ENCODE results near the gene RAPGEF3.
A peak's percentile ranks its signal among the peaks of the same experiment; 100 is the strongest.

RAPGEF3 gene

DNA sequence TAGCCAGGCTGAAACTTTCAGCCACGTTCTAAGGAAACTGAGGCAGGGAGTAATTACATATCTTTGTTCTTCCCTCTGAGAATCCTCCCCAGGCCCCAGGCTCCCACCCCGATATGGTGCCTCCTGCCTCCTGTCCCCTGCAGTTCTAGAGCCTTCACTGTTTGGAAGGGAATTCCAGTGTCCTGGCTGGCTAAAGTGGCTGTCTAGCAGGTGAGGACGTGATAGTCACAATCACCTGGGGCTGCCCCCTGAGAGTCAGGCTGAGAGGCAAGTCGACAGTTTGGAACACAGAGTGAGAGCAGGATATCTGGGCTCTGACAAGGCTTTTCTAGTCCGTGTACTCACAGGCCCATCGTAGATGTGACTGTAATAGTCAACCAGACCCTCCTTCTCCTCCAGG, 46.5 kb downstream of the RAPGEF3 start:
- Histone ChIP-seq H3K27ac (ENCODE audit: low read depth in 2 of 2, low read length in 2 of 2) (no peak overlapping the region), H3K4me1 (ENCODE audit: control insufficient read depth in 2 of 2, insufficient read depth in 2 of 2, low read length in 2 of 2) (peaks cover 15 to 16% of the 10 kb centered on the region in 2 donors), H3K27me3 (ENCODE audit: control insufficient read depth in 2 of 2, insufficient read depth in 2 of 2, low read length in 2 of 2) (no peaks in the 10 kb centered on the region), H3K36me3 (ENCODE audit: control insufficient read depth in 2 of 2, insufficient read depth in 2 of 2, low read length in 2 of 2) (no peaks in the 10 kb centered on the region), H3K9ac (ENCODE audit: low read depth in 1 of 2, low read length in 2 of 2) (no peak overlapping the region), H3K4me3 (ENCODE audit: low read length in 2 of 2) (no peak overlapping the region), H3K9me3 (ENCODE audit: control insufficient read depth in 2 of 2, low read length in 2 of 2) (no peaks in the 10 kb centered on the region)

DNA sequence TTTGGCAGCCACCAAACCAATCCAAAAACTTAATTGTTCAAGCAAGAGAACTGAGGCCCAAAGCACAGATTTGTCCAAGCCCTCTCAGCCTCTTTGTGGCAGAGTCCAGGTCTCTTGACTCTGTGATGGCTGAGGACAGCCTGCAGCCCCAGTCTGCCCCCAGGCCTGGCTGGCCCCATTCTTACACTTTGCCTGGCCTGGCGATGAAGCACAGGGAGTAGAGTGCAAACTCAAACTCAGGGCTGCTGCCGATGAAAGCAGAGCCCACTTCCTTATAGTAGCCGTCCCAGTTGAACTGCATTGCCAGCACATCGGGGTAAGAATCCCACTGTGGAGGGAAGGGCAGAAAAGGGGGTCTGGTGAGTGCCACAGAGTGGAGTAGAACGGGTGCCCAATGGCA, 47.2 kb downstream of the RAPGEF3 start:
- Histone ChIP-seq H3K27me3 (ENCODE audit: control insufficient read depth in 2 of 2, insufficient read depth in 2 of 2, low read length in 2 of 2) (no peaks in the 10 kb centered on the region), H3K9me3 (ENCODE audit: control insufficient read depth in 2 of 2, low read length in 2 of 2) (no peaks in the 10 kb centered on the region), H3K27ac (ENCODE audit: low read depth in 2 of 2, low read length in 2 of 2) (no peak overlapping the region), H3K4me3 (ENCODE audit: low read length in 2 of 2) (no peak overlapping the region), H3K9ac (ENCODE audit: low read depth in 1 of 2, low read length in 2 of 2) (no peak overlapping the region), H3K36me3 (ENCODE audit: control insufficient read depth in 2 of 2, insufficient read depth in 2 of 2, low read length in 2 of 2) (no peaks in the 10 kb centered on the region), H3K4me1 (ENCODE audit: control insufficient read depth in 2 of 2, insufficient read depth in 2 of 2, low read length in 2 of 2) (peaks cover 13 to 14% of the 10 kb centered on the region in 2 donors)

DNA sequence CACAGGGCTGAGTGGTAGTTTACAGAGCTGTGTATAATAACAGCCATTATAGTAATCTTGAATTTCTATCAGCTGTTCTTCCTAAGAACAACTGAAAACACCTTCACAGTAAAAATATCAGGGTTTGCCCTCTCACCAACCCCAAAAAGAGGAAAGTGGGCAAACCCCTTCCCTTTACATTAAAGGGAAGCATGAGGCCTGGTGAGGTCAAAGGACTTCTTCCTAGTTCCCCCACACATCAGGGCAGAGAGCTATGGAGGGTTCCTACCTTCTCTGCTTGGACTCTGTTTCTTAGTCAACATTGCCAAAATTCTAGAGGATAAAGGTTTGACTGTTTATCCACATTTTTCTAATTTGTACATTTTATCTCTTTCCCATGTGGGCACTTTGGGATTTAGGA, 48.4 kb downstream of the RAPGEF3 start:
- Histone ChIP-seq H3K27ac (ENCODE audit: low read depth in 2 of 2, low read length in 2 of 2) (no peak overlapping the region), H3K27me3 (ENCODE audit: control insufficient read depth in 2 of 2, insufficient read depth in 2 of 2, low read length in 2 of 2) (no peaks in the 10 kb centered on the region), H3K9ac (ENCODE audit: low read depth in 1 of 2, low read length in 2 of 2) (no peak overlapping the region), H3K4me1 (ENCODE audit: control insufficient read depth in 2 of 2, insufficient read depth in 2 of 2, low read length in 2 of 2) (peaks cover 8 to 20% of the 10 kb centered on the region in 2 donors), H3K9me3 (ENCODE audit: control insufficient read depth in 2 of 2, low read length in 2 of 2) (no peaks in the 10 kb centered on the region), H3K4me3 (ENCODE audit: low read length in 2 of 2) (no peak overlapping the region), H3K36me3 (ENCODE audit: control insufficient read depth in 2 of 2, insufficient read depth in 2 of 2, low read length in 2 of 2) (no peaks in the 10 kb centered on the region)

DNA sequence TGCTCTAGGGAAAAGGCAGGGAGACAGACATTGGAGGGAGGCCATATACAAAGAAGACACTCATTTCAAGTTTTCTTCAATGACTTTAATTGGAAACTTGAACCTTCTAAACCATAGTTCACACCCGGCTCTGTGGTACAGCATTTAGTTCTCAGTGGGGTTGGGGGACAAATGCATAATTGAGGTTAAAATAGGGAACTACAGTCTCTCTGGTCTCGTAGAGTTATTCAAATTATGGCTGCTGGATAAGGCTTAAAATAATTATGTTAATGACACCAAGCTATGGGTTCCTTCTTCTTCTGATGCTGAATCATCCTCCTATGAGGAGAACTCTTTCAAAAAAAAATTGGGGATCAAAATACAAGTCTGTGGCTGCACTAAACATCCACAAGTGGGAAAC, 49.0 kb downstream of the RAPGEF3 start:
- Histone ChIP-seq H3K9ac (ENCODE audit: low read depth in 1 of 2, low read length in 2 of 2) (no peak overlapping the region), H3K9me3 (ENCODE audit: control insufficient read depth in 2 of 2, low read length in 2 of 2) (no peaks in the 10 kb centered on the region), H3K4me1 (ENCODE audit: control insufficient read depth in 2 of 2, insufficient read depth in 2 of 2, low read length in 2 of 2) (peaks cover 11 to 19% of the 10 kb centered on the region in 2 donors), H3K4me3 (ENCODE audit: low read length in 2 of 2) (no peak overlapping the region), H3K27ac (ENCODE audit: low read depth in 2 of 2, low read length in 2 of 2) (no peak overlapping the region), H3K36me3 (ENCODE audit: control insufficient read depth in 2 of 2, insufficient read depth in 2 of 2, low read length in 2 of 2) (no peaks in the 10 kb centered on the region), H3K27me3 (ENCODE audit: control insufficient read depth in 2 of 2, insufficient read depth in 2 of 2, low read length in 2 of 2) (no peaks in the 10 kb centered on the region)

DNA sequence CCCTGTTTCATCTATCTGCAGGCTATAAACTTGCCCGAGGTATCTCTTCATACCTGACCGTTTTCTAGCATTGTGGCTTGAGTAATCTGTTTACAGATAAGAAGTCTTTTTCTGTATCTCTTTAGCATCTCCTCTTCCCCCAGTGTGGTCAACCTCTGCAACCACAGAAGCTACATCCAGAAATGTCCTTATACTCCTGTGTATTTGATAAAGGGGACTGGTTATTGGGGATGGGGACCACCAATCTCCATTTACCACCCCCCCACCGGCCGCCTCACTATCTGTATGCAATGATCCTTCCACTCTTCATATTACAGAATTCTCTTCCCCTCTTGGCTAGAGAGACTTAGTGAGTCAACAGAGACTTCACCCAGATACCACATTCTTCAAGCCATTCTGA, 49.4 kb downstream of the RAPGEF3 start:
- no peak overlapping the region for H3K4me3 ChIP-seq (ENCODE audit: low read length in 2 of 2)
- H3K27ac ChIP-seq (ENCODE audit: low read depth in 2 of 2, low read length in 2 of 2): no peak overlapping the region
- peaks cover 11 to 19% of the 10 kb centered on the region in 2 donors for H3K4me1 ChIP-seq (ENCODE audit: control insufficient read depth in 2 of 2, insufficient read depth in 2 of 2, low read length in 2 of 2)
- no peak overlapping the region for H3K9ac ChIP-seq (ENCODE audit: low read depth in 1 of 2, low read length in 2 of 2)
- H3K27me3 ChIP-seq (ENCODE audit: control insufficient read depth in 2 of 2, insufficient read depth in 2 of 2, low read length in 2 of 2): no peaks in the 10 kb centered on the region
- no peaks in the 10 kb centered on the region for H3K36me3 ChIP-seq (ENCODE audit: control insufficient read depth in 2 of 2, insufficient read depth in 2 of 2, low read length in 2 of 2)
- no peaks in the 10 kb centered on the region for H3K9me3 ChIP-seq (ENCODE audit: control insufficient read depth in 2 of 2, low read length in 2 of 2)

DNA sequence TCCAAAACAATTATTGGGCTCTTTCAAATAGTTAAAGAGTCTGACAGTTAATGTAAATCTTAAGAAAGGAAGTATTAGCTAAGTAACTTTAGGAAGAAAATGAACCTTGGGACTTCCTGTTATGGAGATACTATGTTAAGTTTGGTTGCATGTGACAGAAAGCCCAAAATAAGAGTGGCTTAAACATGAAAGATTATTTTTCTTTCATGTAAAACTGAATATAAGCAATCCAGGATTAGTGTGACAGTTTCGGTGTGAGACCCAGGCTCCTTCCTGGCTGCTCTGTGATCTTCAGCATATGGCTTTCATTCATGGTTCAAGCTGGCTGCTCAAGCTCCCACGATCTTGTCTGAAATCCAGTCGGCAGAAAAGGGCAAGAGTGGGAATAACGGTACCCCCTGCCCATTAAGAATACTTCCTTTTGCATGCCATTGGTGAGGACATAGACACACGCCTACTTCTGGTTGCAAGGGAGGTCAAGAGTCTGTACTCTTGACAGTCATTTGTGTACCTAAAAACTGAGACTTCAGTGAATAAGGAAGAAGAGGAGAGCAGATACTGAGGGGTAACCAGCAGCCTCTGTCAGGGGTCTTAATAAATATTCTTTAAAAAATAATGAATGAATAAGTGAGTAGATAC, 50.7 kb downstream of the RAPGEF3 start:
- Histone ChIP-seq H3K9me3 (ENCODE audit: control insufficient read depth in 2 of 2, low read length in 2 of 2) (no peaks in the 10 kb centered on the region), H3K27me3 (ENCODE audit: control insufficient read depth in 2 of 2, insufficient read depth in 2 of 2, low read length in 2 of 2) (no peaks in the 10 kb centered on the region), H3K27ac (ENCODE audit: low read depth in 2 of 2, low read length in 2 of 2) (no peak overlapping the region), H3K4me1 (ENCODE audit: control insufficient read depth in 2 of 2, insufficient read depth in 2 of 2, low read length in 2 of 2) (peaks cover 11 to 19% of the 10 kb centered on the region in 2 donors), H3K36me3 (ENCODE audit: control insufficient read depth in 2 of 2, insufficient read depth in 2 of 2, low read length in 2 of 2) (no peaks in the 10 kb centered on the region), H3K9ac (ENCODE audit: low read depth in 1 of 2, low read length in 2 of 2) (no peak overlapping the region), H3K4me3 (ENCODE audit: low read length in 2 of 2) (no peak overlapping the region)

DNA sequence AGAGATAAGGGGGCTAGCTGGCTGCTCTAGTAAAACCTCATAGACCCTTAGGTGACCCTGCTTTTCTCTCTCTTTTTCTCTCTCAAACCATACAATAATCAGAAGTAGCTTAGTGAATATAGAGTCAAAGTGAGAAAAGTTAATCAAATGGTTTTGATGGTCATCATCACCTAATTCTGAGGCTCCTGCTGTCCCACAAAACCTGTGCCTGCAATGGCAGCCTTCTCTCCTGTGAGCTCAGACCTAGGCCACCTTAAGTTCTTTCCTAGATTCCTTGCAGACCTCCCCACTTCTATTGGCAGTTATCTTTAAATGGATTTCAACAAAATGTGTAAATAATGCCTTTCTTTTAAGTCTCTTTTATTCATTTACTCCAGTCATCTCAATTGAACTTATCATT, 51.3 kb downstream of the RAPGEF3 start:
- Histone ChIP-seq H3K9me3 (ENCODE audit: control insufficient read depth in 2 of 2, low read length in 2 of 2) (no peaks in the 10 kb centered on the region), H3K27ac (ENCODE audit: low read depth in 2 of 2, low read length in 2 of 2) (no peak overlapping the region), H3K27me3 (ENCODE audit: control insufficient read depth in 2 of 2, insufficient read depth in 2 of 2, low read length in 2 of 2) (no peaks in the 10 kb centered on the region), H3K9ac (ENCODE audit: low read depth in 1 of 2, low read length in 2 of 2) (no peak overlapping the region), H3K36me3 (ENCODE audit: control insufficient read depth in 2 of 2, insufficient read depth in 2 of 2, low read length in 2 of 2) (no peaks in the 10 kb centered on the region), H3K4me3 (ENCODE audit: low read length in 2 of 2) (no peak overlapping the region), H3K4me1 (ENCODE audit: control insufficient read depth in 2 of 2, insufficient read depth in 2 of 2, low read length in 2 of 2) (peaks cover 11 to 19% of the 10 kb centered on the region in 2 donors)

DNA sequence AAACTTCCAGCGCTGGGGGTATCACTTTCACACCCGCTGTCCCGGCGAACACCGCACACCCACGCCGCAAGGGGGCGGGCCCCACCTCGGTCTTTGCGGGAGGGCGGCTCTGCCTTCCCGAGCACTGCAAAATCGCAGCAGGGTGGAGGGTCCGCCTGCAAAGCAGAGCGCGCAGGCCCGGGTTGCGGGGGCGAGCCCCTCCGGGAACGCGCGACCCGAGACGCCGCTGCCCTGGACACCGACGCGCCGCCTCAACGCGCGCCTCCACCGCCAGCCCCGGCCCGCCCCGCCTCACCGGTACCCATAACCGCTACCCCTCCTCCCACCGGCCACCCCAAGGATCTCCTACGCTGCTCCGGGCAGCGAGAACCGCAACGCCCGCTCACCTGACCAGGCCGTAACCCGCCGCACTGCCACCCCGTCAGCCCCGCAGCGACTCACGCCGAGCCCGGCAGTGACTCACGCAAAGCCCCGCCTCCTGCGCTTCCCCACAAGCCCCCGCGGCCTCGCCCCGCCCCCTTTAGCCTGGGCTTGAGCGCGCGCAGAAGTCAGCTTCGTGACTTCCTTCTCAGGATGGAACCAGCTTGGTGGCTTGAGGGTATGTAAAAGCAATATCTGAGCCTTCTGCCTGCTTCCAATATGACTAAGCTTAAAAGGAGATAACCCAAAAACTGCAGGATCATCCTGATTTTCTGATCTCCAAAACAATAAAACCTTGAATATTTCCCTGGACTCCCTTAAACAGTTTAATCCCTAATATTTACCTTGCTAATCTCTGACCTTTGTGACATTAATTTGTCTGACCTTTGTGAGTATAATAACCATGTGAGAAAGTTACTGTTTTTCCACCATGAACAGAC, 52.9 kb downstream of the RAPGEF3 start, which contains the start of gene RPAP3:
RPAP3 (minus strand) TSS at position 465 of the 860 bp plus-strand sequence. CDS start 3,190 bp downstream, outside the sequence.
- no peaks in the 10 kb centered on the region for H3K27me3 ChIP-seq (ENCODE audit: control insufficient read depth in 2 of 2, insufficient read depth in 2 of 2, low read length in 2 of 2)
- no peaks in the 10 kb centered on the region for H3K9me3 ChIP-seq (ENCODE audit: control insufficient read depth in 2 of 2, low read length in 2 of 2)
- peak within 1 kb of the TSS; percentile 84 for H3K9ac ChIP-seq (ENCODE audit: low read depth in 1 of 2, low read length in 2 of 2)
- peak within 1 kb of the TSS; percentile 82 to 89 for H3K4me3 ChIP-seq (ENCODE audit: low read length in 2 of 2)
- peak within 1 kb of the TSS; percentile 88 for H3K27ac ChIP-seq (ENCODE audit: low read depth in 2 of 2, low read length in 2 of 2)
- H3K4me1 ChIP-seq (ENCODE audit: control insufficient read depth in 2 of 2, insufficient read depth in 2 of 2, low read length in 2 of 2): peaks cover 11 to 19% of the 10 kb centered on the region in 2 donors
- H3K36me3 ChIP-seq (ENCODE audit: control insufficient read depth in 2 of 2, insufficient read depth in 2 of 2, low read length in 2 of 2): peaks cover under 1 to 1% of the 10 kb centered on the region in 2 donors

DNA sequence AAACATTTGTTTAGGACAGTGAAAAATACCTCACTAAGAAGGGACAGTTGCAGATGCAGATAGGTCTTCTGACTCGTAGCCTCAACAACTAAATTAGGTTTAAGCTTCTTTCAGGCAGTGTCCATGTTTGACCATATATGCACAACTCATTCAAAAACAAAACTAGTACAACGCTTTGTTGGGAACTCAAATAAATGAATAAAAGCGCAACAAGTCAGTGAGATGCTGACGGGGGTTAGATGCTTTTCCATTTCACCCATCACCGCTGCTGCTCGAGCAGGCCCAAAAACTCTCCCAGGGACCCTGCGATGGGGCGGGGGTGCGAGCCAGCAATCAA, 53.5 kb downstream of the RAPGEF3 start:
- Histone ChIP-seq H3K4me1 (ENCODE audit: control insufficient read depth in 2 of 2, insufficient read depth in 2 of 2, low read length in 2 of 2) (peaks cover 11 to 19% of the 10 kb centered on the region in 2 donors), H3K9ac (ENCODE audit: low read depth in 1 of 2, low read length in 2 of 2) (peak overlapping the region; percentile 64 to 84), H3K4me3 (ENCODE audit: low read length in 2 of 2) (peak overlapping the region; percentile 82 to 89), H3K27ac (ENCODE audit: low read depth in 2 of 2, low read length in 2 of 2) (peak overlapping the region in 1 of 2 donors; percentile 88), H3K27me3 (ENCODE audit: control insufficient read depth in 2 of 2, insufficient read depth in 2 of 2, low read length in 2 of 2) (no peaks in the 10 kb centered on the region), H3K9me3 (ENCODE audit: control insufficient read depth in 2 of 2, low read length in 2 of 2) (no peaks in the 10 kb centered on the region), H3K36me3 (ENCODE audit: control insufficient read depth in 2 of 2, insufficient read depth in 2 of 2, low read length in 2 of 2) (peaks cover 6 to 7% of the 10 kb centered on the region in 2 donors)

DNA sequence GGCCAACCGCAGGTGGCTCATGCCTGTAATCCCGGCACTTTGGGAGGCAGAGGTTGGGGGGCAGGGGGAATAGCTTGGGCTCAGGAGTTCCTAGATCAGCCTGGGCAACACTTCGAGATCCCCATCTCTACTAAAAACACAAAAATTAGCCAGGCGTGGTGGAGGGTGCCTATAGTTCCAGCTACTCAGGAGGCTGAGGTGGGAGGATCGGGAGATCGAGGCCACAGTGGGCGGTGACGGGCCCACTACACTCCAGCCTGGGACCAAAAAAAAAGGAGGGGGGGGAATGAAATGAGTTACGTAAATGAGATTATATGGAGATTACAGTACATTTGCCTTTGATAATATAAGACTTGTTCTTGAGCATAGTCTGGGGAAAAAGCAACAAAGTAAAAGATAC, 54.0 kb downstream of the RAPGEF3 start:
- H3K4me1 ChIP-seq (ENCODE audit: control insufficient read depth in 2 of 2, insufficient read depth in 2 of 2, low read length in 2 of 2): peaks cover 11 to 19% of the 10 kb centered on the region in 2 donors
- no peaks in the 10 kb centered on the region for H3K27me3 ChIP-seq (ENCODE audit: control insufficient read depth in 2 of 2, insufficient read depth in 2 of 2, low read length in 2 of 2)
- H3K9ac ChIP-seq (ENCODE audit: low read depth in 1 of 2, low read length in 2 of 2): no peak overlapping the region
- H3K9me3 ChIP-seq (ENCODE audit: control insufficient read depth in 2 of 2, low read length in 2 of 2): no peaks in the 10 kb centered on the region
- H3K4me3 ChIP-seq (ENCODE audit: low read length in 2 of 2): peak overlapping the region; percentile 82 to 89
- H3K36me3 ChIP-seq (ENCODE audit: control insufficient read depth in 2 of 2, insufficient read depth in 2 of 2, low read length in 2 of 2): peaks cover 8 to 9% of the 10 kb centered on the region in 2 donors
- no peak overlapping the region for H3K27ac ChIP-seq (ENCODE audit: low read depth in 2 of 2, low read length in 2 of 2)

Measured in mucosa of rectum (tissue), 2 donors.